HG03196 (cell line): ENCODE data around the gene SLC10A7.

Experiments
- ATAC-seq: cut with Tn5 transposase; IDR thresholded peaks from one replicate; pipeline ENCODE4 v1.9.1; 2021; ENCODE audit not compliant: unreplicated experiment

The SLC10A7 gene, protein sequence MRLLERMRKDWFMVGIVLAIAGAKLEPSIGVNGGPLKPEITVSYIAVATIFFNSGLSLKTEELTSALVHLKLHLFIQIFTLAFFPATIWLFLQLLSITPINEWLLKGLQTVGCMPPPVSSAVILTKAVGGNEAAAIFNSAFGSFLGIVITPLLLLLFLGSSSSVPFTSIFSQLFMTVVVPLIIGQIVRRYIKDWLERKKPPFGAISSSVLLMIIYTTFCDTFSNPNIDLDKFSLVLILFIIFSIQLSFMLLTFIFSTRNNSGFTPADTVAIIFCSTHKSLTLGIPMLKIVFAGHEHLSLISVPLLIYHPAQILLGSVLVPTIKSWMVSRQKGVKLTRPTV

DNA sequence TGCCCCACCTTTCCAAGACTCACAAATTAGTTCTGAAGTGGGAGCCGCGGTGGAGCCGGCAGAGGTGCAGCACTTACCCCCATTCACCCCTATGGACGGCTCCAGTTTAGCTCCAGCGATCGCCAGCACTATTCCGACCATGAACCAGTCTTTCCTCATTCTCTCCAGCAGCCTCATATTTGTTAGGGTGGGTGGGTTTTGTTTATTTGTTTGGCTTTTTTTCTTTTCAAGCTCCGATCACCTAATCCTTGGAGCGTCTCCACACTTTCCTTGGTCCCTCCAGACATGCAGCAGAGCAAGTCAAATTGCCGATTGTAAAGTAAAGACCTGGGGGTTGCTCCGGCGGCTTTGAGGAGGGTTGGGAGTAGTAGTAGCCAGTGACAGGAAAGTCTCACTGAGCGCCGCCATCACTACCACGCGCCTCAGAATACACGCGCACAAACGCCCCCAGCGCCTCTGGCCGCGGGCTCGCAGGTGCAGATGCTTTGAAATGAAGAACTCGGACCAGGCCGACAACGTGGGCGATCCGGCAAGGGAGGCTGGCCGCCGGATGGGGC lies at the start of gene SLC10A7:
TSS of gene SLC10A7 (minus strand) at position 400 of the 557 bp plus-strand sequence. CDS start at position 177, 223 bp downstream.
- ATAC-seq, result peak; percentile 87

DNA sequence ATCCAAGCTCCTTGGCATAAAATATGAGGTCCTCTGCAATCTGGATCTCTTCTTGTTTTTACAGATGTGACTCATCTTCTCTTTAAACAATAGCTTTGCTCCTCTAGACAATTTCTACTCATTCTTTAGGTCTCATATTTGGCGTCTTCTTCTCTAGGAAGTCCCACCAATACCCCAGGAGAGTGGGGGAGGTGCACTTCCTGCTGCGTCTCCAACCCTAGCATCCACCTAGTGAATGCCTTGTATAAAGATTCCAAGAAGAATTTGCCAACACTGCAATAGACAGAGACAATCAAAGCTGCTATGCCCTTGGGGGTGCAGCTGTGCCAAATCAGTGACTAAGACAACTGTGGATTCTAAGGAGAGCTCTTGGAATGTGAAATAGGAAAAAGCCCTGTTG lies 45.7 kb upstream of the SLC10A7 start:
- ATAC-seq, result no peak

DNA sequence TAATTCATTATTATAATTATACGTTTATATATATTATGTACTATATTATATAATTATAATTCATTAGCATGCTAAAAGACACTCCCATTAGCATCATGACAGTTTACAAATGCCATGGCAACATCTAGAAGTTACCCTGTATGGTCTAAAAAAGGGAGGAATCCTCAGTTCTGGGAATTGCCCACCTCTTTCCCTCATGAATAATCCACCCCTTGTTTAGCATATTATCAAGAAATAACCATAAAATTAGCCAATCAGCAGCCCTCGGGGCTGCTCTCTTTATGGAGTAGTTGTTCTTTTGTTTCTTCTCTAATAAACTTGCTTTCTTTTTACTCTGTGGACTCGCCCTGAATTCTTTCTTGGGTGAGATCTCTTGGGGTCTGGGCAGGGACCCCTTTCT lies 42.8 kb upstream of the SLC10A7 start:
- ATAC-seq, result no peak

DNA sequence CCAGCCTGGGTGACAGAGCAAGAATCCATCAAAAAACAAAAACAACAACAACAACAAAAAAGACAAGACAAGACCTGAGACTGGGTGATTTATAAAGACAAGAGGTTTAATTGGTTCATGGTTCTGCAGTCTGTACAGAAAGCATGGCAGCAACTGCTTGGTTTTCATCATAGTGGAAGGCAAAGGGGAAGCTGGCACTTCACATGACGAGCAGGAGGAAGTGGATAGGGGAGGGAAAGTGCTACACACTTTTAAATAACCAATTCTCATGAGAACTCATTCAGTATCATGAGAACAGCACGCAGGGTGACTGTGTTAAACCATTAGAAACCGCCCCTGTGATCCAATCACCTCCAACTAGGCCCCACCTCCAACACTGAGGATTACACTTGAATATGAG lies 28.4 kb upstream of the SLC10A7 start:
- ATAC-seq, result no peak

- no peak for ATAC-seq
Observed at GRCh38 chr4:146548443-146548842, 26.7 kb upstream of the SLC10A7 start.

GRCh38 chr4:146545102-146545501 lies 23.4 kb upstream of the SLC10A7 start:
- no peak for ATAC-seq

- no peak for ATAC-seq
Observed at GRCh38 chr4:146534178-146534577, 12.4 kb upstream of the SLC10A7 start.

GRCh38 chr4:146525754-146526153 lies 4.0 kb upstream of the SLC10A7 start:
- no peak for ATAC-seq

DNA sequence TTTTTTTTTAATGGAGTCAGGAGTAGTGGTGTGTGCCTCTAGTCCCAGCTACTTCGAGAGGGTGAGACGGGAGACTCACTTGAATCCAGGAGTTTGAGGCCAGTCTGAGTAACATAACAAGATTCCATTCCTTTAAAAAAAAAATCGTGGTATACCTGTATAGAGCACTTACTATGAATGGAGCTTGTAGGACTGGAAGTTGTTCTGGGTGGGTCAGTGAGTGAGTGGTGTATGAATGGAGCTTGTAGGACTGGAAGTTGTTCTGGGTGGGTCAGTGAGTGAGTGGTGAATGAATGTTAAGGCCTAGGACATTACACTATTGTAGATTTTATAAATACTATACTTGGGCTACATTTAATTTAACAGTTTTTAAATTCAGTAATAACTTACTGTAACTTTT lies 2.9 kb upstream of the SLC10A7 start:
- no peak for ATAC-seq

- peak; percentile 16 for ATAC-seq
Observed at GRCh38 chr4:146522869-146523205, 1.1 kb upstream of the SLC10A7 start.

GRCh38 chr4:146522098-146522868 lies 543 bp upstream of the SLC10A7 start:
- peak; percentile 80 for ATAC-seq

- peak; percentile 40 for ATAC-seq
Observed at GRCh38 chr4:146520896-146521540, 722 bp downstream of the SLC10A7 start.

- ATAC-seq, result no peak
Observed at GRCh38 chr4:146514651-146515357, 6.9 kb downstream of the SLC10A7 start.

- ATAC-seq, result no peak
Observed at GRCh38 chr4:146513548-146513947, 8.2 kb downstream of the SLC10A7 start.

DNA sequence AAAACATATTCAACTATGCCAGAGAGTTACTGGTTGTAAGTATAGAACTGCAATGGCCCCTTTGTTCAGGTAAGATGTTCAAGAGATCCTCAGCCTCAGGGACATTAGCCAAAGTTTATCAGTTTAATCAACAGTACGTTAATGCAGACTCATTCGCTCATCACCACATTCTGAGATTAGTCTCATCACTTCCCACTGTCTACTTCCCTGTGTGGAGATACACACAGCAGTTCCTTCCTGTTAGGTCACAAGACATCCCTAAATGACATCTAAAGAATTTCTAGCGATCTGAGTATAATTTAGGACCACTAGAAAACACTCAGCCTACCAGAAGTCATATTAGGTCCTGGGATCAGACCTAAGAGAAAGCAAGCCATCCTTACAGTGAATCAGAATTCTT lies 10.4 kb downstream of the SLC10A7 start:
- no peak for ATAC-seq

DNA sequence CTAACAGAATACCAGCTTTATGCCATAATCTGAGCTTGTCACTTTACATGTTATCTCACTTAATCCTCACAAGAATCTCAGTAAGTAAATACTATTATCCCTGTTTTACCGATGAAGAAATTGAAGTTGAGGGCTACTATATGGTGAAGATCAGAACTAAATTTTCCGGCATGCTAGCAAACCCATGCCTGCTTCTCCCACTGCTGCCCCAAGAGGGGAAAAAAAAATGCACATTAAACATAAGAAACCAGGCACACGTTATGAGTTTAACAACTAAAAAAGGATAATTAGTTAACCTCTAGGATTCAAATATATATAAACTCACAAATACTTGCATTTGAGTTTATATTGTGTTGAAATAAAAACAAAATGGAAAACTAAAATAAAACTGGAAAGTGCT lies 10.8 kb downstream of the SLC10A7 start:
- ATAC-seq, result no peak

DNA sequence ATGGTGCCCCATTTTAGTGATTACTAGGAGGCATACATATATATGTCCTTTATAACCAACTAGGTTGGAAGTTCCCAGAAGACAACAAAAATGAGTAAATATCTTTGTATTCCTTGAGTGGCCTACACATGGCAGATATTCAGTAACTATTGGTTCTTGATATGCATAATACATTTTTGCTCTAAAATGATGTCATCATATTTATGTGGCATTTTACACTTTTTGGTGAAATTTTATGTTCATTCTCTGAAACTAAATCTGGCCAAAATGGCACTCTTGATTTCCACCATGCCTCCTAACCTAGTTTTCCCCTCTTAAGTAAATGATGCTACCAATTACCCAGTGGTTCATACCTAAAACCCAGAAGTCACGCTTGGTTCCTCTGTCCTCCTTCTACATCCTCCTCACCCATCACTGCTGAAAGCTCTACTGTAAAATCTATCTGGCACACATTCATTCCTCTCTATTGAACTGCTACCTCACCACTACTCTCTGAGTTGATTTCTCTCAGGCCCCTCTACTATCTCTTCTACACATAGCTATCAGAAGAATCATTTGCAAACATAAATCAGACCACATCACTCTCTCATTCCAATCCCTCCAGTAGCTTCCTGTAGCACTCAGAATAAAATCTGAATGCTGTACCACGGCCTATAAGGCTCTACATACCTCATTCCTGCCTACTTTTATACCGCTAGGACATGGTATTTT lies 13.4 kb downstream of the SLC10A7 start:
- no peak for ATAC-seq

DNA sequence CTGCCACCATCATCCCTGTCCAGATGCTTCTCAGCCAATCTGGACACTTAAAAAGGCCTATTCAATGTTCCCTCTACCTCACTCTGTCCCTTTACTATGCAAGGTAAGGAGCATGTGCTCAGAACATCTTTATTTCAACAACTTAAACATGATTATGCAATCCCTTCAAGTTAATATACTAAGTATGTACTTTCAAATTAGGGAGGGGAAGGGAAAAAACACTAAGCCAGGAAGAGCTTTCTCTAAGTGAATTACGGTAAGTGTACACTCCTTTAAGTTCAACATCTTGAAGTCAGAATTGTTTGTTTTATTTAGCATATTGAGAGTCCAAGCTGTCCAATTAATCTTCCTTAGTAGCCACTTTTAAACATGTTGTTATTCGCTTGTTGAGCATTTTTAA lies 14.1 kb downstream of the SLC10A7 start:
- no peak for ATAC-seq

- ATAC-seq, result no peak
Observed at GRCh38 chr4:146506272-146506671, 15.5 kb downstream of the SLC10A7 start.

- no peak for ATAC-seq
Observed at GRCh38 chr4:146500216-146500615, 21.5 kb downstream of the SLC10A7 start.
